ENCODE data around the gene SPDYE2.
"Not testable (repeated sequence)": the region's sequence is repeated elsewhere in the genome, so short reads cannot be mapped to it uniquely, and the experiment has no call there.

Gene SPDYE2

GRCh38 chr7:102550808-102551422, at the start of gene SPDYE2:
SPDYE2 (plus strand) TSS chr7:102551226; CDS start chr7:102553256, 2,030 bp downstream.
- DNase-seq = not testable (repeated sequence)

DNA sequence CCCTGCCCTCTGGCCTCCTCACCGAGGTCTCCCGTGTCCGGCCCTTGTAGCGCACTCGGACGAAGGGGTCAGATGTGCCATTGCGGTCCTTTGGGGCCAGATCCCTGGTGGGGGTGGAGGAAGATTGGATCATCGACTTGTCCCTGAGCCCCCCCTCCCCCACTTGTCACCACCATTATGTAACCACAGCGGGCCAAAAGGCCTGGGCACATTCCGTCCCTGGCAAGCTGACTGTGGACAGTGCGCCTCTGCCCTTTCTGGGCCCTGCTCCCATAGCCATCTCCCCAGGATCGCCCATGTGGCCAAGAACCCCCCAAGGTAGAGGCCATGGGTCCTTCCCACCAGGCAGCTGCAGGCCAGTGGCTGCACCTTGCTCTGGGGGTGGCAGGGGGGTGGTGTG, 47.9 kb upstream of the SPDYE2 start:
- not testable (repeated sequence) for DNase-seq

- DNase-seq = not testable (repeated sequence)
Observed at GRCh38 chr7:102505298-102506185, 45.5 kb upstream of the SPDYE2 start.

DNA sequence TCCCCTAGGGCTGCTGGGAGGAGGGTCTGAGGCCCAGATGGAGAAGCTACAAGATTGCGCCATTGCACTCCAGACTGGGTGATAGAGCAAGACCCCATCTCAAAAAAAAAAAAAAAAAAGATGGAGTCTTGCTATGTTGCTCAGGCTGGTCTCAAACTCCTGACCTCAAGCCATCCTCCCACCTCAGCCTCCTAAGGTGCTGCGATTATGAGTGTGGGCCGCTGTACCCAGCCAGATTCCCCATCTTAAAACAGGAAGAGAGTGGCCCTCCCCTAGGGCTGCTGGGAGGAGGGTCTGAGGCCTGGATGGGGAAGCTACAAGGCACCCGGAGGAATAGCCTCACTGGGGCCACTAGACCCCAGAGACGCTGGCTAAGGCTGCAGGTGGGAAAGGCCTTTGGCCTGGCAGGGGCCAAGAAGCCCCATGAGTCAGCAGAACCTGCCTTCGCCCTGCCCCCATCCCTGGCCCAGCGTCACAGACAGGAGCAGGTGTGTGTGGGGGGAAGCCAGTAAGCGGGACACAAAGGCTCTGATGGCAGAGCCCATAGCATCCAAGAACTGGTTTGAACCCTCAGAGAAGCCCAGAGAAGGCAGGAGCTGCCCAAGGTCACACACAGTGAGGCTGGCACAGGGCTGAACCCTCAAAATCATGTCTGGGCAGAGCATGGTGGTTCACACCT, 43.5 kb upstream of the SPDYE2 start:
- not testable (repeated sequence) for DNase-seq

DNA sequence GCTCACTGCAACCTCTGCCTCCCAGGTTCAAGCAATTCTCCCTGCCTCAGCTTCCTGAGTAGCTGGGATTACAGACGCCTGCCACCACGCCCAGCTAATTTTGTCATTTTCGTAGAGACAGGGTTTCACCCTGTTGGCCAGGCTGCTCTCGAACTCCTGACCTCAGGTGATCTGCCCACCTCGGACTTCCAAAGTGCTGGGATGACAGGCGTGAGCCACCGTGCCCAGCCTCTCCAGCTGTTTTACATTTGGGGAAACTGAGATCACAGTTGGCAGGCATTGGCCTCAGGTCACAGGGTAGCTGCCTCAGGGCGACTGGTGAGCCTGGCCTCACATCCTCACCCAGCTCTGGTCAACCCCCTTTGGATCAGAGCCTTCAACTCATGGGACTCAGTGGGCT, 40.5 kb upstream of the SPDYE2 start:
- DNase-seq = not testable (repeated sequence)

- DNase-seq = not testable (repeated sequence)
Observed at GRCh38 chr7:102511860-102512522, 39.0 kb upstream of the SPDYE2 start.

DNA sequence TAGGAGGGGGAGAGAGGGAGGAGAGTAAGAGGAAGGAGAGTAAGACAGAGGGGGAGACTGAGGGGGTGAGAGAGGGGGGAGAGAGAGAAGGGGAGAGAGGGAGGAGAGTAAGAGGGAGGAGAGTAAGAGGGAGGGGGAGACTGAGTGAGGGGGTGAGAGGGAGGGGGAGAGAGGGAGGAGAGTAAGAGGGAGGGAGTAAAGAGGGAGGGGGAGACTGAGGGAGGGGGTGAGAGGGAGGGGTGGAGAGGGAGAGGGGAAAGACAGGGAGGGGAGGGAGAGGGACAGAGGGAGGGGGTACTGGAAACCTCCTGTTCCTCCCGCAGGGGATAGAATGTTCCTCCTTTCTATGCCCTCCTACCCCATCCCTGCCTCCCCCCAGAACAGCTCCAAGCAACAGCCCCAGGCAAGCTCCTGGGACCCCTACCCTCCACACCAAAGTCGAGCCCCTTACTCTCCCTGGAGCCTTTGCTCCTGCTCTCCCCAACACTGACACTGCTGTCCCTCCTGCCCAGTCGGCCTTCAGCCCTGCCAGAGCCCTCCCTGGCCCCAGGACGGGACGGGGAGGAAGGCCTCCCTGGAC, 38.3 kb upstream of the SPDYE2 start:
- DNase-seq = not testable (repeated sequence)

DNA sequence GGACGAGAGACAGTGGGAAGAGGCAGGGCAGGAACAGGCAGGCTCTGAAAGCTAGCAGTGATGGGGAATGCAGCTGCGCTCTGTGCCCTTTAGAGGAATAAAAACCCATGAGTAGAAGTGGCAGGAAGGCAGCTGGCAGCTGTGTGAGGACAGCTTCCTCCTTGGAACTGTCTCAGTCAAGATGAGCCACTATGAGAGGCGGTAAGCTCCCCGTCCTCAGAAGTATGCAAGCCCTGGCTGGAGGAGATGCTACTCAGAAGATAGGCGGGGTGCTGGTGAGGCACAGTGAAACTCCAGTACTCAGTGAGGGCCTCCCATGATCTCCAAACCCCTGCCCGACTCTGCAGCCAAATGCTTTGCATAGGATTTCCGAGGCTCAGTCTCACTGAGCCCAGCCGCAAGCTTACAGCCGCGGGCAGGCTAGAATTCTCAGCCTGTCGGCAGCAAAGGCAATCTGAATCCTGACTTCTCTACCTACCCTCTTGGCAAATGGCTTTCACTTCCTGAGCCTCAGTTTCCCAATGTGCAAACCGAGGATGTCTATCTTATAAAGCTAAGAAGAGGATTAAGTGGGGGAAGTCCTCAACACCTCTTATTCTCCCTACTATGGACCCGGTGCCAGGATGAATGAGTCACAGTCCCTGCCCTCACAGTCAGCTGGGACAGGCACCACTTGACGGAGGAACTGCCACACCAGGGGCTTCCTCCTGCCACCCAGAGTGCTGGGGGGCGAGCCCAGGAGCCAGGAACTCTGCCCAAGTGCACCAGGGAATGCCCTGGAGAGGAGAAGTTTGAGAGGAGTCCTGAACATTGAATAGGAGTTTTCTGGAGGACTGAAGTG, 35.9 kb upstream of the SPDYE2 start:
- DNase-seq = not testable (repeated sequence)

DNA sequence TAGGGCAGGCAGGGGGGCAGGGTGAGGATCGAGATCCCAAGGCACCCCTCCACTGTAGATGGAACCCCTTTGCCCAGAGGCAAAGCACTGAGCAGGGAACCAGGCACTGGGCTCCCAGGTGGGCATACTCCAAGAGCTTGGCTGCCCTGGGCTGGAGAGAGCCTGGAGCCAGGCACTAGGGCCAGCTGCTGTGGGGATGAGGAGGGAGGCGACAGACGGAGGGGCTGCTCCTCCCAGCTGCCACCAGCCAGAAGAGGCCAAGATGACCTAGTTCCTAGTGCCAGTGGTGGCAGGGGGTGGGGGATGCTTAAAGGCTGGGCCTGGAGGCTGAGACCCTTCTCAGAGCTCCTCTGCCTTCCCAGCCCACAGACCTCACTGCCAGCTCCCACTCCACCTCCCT, 35.1 kb upstream of the SPDYE2 start:
- DNase-seq = not testable (repeated sequence)

DNA sequence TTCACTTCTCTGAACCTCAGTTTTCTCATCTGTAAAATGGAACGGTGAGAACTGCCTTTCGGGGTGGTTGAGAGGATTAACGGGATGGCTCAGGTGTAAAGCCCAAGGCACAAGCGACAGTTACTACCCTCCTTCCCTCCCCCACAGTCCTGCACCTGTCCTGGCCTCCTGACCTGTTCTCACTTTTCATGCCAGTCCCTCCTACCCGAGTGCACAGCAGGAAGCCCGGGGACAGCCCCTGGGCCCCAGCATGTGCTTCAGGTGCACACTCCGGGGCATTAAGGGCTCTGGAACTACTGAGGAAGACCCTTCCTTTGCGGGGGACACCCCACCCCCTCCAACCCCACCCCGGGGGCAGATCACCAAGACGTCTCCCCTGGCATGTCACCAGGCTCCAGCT, 34.1 kb upstream of the SPDYE2 start:
- DNase-seq = not testable (repeated sequence)

- DNase-seq = not testable (repeated sequence)
Observed at GRCh38 chr7:102517550-102518147, 33.4 kb upstream of the SPDYE2 start, which contains the start of gene RASA4B. RASA4B (minus strand) TSS chr7:102517777; CDS start chr7:102517710, 67 bp downstream.

DNA sequence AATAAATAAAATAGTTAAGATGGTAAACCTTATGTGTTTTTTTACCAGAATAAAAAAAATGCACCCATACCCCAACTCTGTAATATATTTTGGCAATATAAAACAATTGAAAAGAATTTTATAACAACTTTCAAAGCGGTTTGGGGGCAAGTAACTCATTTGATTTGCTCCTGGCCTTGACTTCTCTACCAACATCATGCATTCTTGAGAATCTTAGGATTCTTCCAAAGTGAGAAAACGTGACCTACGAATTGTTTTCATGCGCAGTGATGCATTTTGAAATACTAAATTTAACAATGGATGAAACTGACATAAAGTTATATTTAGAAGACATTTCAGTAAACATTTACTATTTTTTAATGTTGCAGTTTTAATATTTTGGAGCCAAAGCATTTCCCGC, 30.2 kb upstream of the SPDYE2 start:
- not testable (repeated sequence) for DNase-seq

DNA sequence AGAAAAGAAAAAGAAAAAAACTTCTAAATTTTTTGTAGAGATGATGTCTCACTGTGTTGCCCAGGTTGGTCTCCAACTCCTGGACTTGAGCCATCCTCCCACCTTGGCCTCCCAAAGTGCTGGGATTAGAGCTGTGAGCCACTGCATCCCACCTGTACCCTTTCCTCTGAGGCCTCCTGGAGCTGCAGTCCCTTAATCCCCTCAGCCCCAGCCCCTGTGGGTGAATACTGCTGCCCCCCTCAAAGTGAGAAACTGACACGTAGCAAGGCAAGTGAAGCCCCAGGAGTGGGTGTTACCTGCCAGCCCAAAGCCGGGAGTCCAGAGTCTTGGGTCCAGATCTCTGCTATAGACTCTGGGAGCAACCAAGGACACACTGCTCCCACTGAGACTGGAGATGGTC, 26.2 kb upstream of the SPDYE2 start:
- not testable (repeated sequence) for DNase-seq

- not testable (repeated sequence) for DNase-seq
Observed at GRCh38 chr7:102527182-102527581, 23.8 kb upstream of the SPDYE2 start.

DNA sequence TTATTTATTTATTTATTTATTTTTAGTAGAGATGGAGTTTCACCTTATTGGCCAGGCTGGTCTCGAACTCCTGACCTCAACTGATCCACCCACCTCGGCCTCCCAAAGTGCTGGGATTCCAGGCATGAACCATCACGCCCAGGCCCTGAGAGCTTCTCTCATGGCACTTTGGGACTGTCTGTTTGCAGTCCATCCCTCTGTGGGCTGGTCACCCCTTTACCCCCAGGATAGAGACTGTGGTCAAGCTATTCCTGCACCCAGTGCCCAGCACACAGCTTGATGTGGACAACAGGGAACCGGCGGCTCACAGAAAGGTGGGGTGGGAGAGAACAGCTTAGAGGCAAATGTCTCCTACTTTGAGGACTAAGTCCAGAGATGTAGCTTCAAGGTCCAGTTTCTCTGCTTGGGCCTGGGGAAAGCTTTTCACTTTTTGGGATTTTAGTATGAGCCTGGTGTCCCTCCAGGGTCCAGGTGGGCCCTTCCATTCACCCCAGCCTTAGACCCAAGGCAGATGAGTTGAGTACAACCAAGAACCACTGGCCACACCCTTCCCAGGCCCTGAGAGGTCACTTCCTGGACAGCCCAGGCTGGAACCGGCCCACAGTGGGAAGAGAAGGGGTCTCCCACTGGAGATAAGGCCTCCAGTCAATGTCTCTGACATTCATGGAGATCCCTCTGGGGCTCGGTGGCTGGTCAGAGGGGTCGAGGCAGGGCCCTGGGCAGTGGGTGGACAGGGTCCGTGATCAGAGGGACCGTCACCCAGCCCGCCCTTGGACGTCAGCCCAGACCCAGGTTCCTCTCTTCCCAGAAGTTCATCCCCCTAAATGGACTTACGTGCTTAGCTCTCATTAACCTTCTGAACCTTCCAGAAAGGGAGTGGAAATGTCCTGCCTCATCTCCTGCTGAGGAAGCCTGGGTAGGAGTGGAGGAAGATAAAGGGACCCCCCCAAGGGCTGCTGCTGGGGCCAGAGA, 22.9 kb upstream of the SPDYE2 start:
- not testable (repeated sequence) for DNase-seq

DNA sequence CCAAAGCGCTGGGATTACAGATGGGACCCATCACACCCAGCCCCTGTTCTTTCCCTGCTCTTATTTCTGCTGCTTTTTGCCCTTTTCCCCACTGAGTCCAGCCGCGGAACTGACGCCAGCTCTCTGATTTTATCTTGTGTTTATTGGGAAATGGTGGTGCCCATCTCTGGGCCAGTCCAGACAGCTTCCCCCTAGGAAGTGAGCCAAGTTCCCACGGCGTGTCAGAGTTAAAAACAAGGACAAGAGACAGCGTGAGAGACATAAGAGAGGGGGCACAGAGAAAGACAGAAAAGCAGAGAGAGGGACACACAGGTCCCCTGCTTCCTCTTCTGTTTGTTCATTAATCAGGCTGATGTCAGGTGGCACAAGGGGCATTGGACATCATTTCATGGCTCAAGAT, 19.4 kb upstream of the SPDYE2 start:
- DNase-seq = not testable (repeated sequence)

GRCh38 chr7:102532127-102532526, 18.9 kb upstream of the SPDYE2 start:
- DNase-seq = not testable (repeated sequence)

DNA sequence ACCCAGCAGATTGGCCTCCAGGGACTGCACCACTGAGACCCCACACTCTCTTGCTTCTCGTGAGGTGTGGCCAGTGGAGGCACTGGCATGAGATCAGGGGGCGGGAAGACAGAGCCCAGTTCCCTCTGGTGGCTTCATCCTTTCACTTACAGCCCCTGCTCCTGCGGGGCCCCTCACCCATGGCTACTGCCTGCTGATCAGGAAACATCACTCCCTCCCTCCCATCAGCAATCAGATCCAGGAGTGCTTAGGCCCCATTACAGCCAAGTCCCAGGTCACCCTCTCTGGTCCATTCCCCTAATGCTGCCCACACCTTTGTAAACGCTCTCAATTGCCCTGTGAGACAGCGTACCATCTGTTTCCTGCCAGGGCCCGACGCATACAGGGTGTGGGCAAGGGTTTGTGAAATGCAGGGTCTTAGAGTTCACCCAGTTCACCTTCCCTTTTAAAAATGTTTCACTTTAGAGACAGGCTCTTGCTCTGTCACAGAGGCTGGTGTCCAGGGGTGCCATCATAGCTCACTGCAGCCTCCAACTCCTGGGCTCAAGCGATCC, 15.9 kb upstream of the SPDYE2 start:
- not testable (repeated sequence) for DNase-seq

- DNase-seq = not testable (repeated sequence)
Observed at GRCh38 chr7:102540604-102541003, 10.4 kb upstream of the SPDYE2 start.
